ENCODE results near the gene ETNPPL.

- TF ChIP-seq POLR2A (IDR thresholded peaks at IDR 0.05) (no peak), CTCF (IDR thresholded peaks at IDR 0.05 in 4 of 5, conservative IDR thresholded peaks at IDR 0.05 in 1 of 5) (no peak)
Observed at GRCh38 chr4:108779958-108780357, 17.1 kb upstream of the ETNPPL start.
